H9 (cell line): ENCODE measurements around the gene SQSTM1. TPM values are rescaled to one million over a fixed set of nuclear protein-coding genes. Genes with fewer than 3 reads are reported as not detected.

Experiments
- DNase-seq: peaks from one replicate; pipeline ENCODE4 v3.0.0-alpha.2; 2017
- H2AFZ ChIP-seq: one replicate; pipeline ENCODE4 v1.6.1; 2013; ENCODE audit warnings: mild to moderate bottlenecking, low read length, control low read depth, moderate library complexity
- H2AK5ac ChIP-seq: 2 replicates; pipeline ENCODE4 v1.6.1; 2013; ENCODE audit warnings: low read length, control low read depth, mixed read lengths; ENCODE audit not compliant: insufficient read length
- H2BK120ac ChIP-seq: one replicate; pipeline ENCODE4 v1.6.1; 2013; ENCODE audit warnings: low read depth, mild to moderate bottlenecking, low read length, control low read depth, inconsistent platforms; ENCODE audit not compliant: poor library complexity, severe bottlenecking
- H2BK12ac ChIP-seq: 2 replicates; pipeline ENCODE4 v1.6.1; 2013; ENCODE audit warnings: low read length, control low read depth, mixed read lengths, low read depth; ENCODE audit not compliant: insufficient read length
- H2BK15ac ChIP-seq: 2 replicates; pipeline ENCODE4 v1.6.1; 2013; ENCODE audit warnings: low read depth, low read length, control low read depth
- H2BK20ac ChIP-seq: one replicate; pipeline ENCODE4 v1.6.1; 2013; ENCODE audit warnings: low read depth, mild to moderate bottlenecking, low read length, control low read depth, inconsistent platforms; ENCODE audit not compliant: poor library complexity, severe bottlenecking
- H2BK5ac ChIP-seq: 2 replicates; pipeline ENCODE4 v1.6.1; 2013; ENCODE audit warnings: low read length, control low read depth, mixed read lengths; ENCODE audit not compliant: insufficient read length
- H3K14ac ChIP-seq: 2 replicates; pipeline ENCODE4 v1.6.1; 2013; ENCODE audit warnings: low read length, control low read depth; ENCODE audit not compliant: insufficient read depth
- H3K18ac ChIP-seq: 2 replicates; pipeline ENCODE4 v1.6.1; 2013; ENCODE audit warnings: low read depth, mild to moderate bottlenecking, mixed read lengths, low read length, control low read depth; ENCODE audit not compliant: insufficient read length
- H3K23ac ChIP-seq: 2 replicates; pipeline ENCODE4 v1.6.1; 2013; ENCODE audit warnings: low read length, control low read depth, mixed read lengths, low read depth; ENCODE audit not compliant: insufficient read length
- H3K23me2 ChIP-seq: 2 replicates; pipeline ENCODE4 v1.6.1; 2013; ENCODE audit warnings: low read depth, mild to moderate bottlenecking, mixed read lengths, low read length, control low read depth; ENCODE audit not compliant: insufficient read length, poor library complexity, severe bottlenecking
- H3K27ac ChIP-seq: 2 replicates; pipeline ENCODE4 v1.5.1; 2013; ENCODE audit warnings: low read length, control low read depth, mixed read lengths, low read depth; ENCODE audit not compliant: insufficient read length
- H3K27me3 ChIP-seq: 2 replicates; pipeline ENCODE4 v1.6.1; 2013; ENCODE audit warnings: low read length, control low read depth, inconsistent platforms; ENCODE audit not compliant: insufficient read depth
- H3K4ac ChIP-seq: 2 replicates; pipeline ENCODE4 v1.6.1; 2013; ENCODE audit warnings: low read depth, mild to moderate bottlenecking, control low read depth, inconsistent platforms, low read length, moderate library complexity
- H3K4me1 ChIP-seq: 2 replicates; pipeline ENCODE4 v1.6.1; 2013; ENCODE audit warnings: low read length, control low read depth, inconsistent platforms; ENCODE audit not compliant: insufficient read depth
- H3K4me2 ChIP-seq: 2 replicates; pipeline ENCODE4 v1.6.1; 2013; ENCODE audit warnings: low read length, control low read depth, mixed read lengths; ENCODE audit not compliant: insufficient read length, insufficient read depth
- H3K56ac ChIP-seq: 2 replicates; pipeline ENCODE4 v1.6.1; 2013; ENCODE audit warnings: low read depth, mild to moderate bottlenecking, mixed read lengths, low read length, control low read depth; ENCODE audit not compliant: insufficient read length
- H3K79me1 ChIP-seq: 2 replicates; pipeline ENCODE4 v1.6.1; 2013; ENCODE audit warnings: low read depth, mild to moderate bottlenecking, moderate library complexity, low read length, control low read depth, inconsistent platforms; ENCODE audit not compliant: insufficient read depth, poor library complexity, severe bottlenecking
- H3K79me2 ChIP-seq: 2 replicates; pipeline ENCODE4 v1.6.1; 2013; ENCODE audit warnings: low read length, control low read depth, inconsistent platforms; ENCODE audit not compliant: insufficient read depth
- H3K9ac ChIP-seq: 2 replicates; pipeline ENCODE4 v1.6.1; 2013; ENCODE audit warnings: low read length, control low read depth, mixed read lengths; ENCODE audit not compliant: insufficient read length; ENCODE audit errors: extremely low read depth
- H3K9me3 ChIP-seq: one replicate; pipeline ENCODE4 v1.6.1; 2013; ENCODE audit warnings: low read depth, low read length, inconsistent platforms; ENCODE audit not compliant: control insufficient read depth
- H3T11ph ChIP-seq: one replicate; pipeline ENCODE4 v1.6.1; 2013; ENCODE audit warnings: mild to moderate bottlenecking, low read length, control low read depth, inconsistent platforms
- H4K20me1 ChIP-seq: one replicate; pipeline ENCODE4 v1.6.1; 2013; ENCODE audit not compliant: control insufficient read depth, insufficient read length, insufficient read depth
- H4K5ac ChIP-seq: 2 replicates; pipeline ENCODE4 v1.6.1; 2013; ENCODE audit warnings: low read depth, mild to moderate bottlenecking, mixed read lengths, low read length, control low read depth; ENCODE audit not compliant: insufficient read length
- H4K8ac ChIP-seq: replicated peaks from 2 replicates; pipeline ENCODE4 v1.6.1; 2013; ENCODE audit warnings: low read length, control low read depth, mixed read lengths, low read depth; ENCODE audit not compliant: insufficient read length
- H4K91ac ChIP-seq: 2 replicates; pipeline ENCODE4 v1.6.1; 2013; ENCODE audit warnings: low read depth, mild to moderate bottlenecking, moderate library complexity, mixed read lengths, low read length, control low read depth; ENCODE audit not compliant: insufficient read length
- H3K27ac Mint-ChIP-seq, 3 experiments: 2 replicates in 2 of 3; 3 replicates in 1 of 3; pipeline ENCODE4 v1.8.0; 2020 to 2021; ENCODE audit warnings: mixed read lengths in 3 of 3, mild to moderate bottlenecking in 1 of 3, moderate library complexity in 1 of 3
- H3K27me3 Mint-ChIP-seq: 2 replicates; pipeline ENCODE4 v1.8.0; 2021; ENCODE audit warnings: low read depth, mild to moderate bottlenecking, moderate library complexity, mixed read lengths
- H3K36me3 Mint-ChIP-seq, 3 experiments: 2 replicates in 2 of 3; 3 replicates in 1 of 3; pipeline ENCODE4 v1.8.0; 2020 to 2021; ENCODE audit warnings: low read depth in 3 of 3, mixed read lengths in 3 of 3; ENCODE audit not compliant: insufficient read depth in 1 of 3
- H3K4me1 Mint-ChIP-seq, 2 experiments: 2 replicates each; pipeline ENCODE4 v1.8.0; 2020; ENCODE audit warnings: mixed read lengths in 2 of 2
- H3K4me3 Mint-ChIP-seq, 2 experiments: 2 replicates in 1 of 2; 3 replicates in 1 of 2; pipeline ENCODE4 v1.8.0; 2020 to 2021; ENCODE audit warnings: mild to moderate bottlenecking in 2 of 2, mixed read lengths in 2 of 2, moderate library complexity in 1 of 2
- H3K9me3 Mint-ChIP-seq, 2 experiments: 2 replicates in 1 of 2; 3 replicates in 1 of 2; pipeline ENCODE4 v1.8.0; 2020; ENCODE audit warnings: mild to moderate bottlenecking in 2 of 2, mixed read lengths in 2 of 2, moderate library complexity in 1 of 2
- CTCF ChIP-seq: fragments of 200-600 bp; sonication (generic); conservative IDR thresholded peaks from 3 replicates; pipeline ENCODE4 v1.8.0; 2021; ENCODE audit warnings: antibody characterized with exemption, mild to moderate bottlenecking
- WGBS: extraction: QIAGEN DNeasy Blood & Tissue Kit; methylation state at CpG from one replicate; pipeline ENCODE4 v1.1.7; 2013; ENCODE audit warnings: missing lambda C conversion rate, low lambda C conversion rate, mixed read lengths; ENCODE audit not compliant: insufficient read length; ENCODE audit errors: extremely low coverage; 5-methylcytosine and 5-hydroxymethylcytosine counted together
- total RNA-seq: library from RNA; stranded (reverse); gene quantifications from 2 replicates; pipeline ENCODE4 v1.2.1, GENCODE V29; 2021

SQSTM1 gene
- total RNA-seq, 1 experiment from 2014 or later: 144 TPM

GRCh38 chr5:179822444-179822990, 1.8 kb downstream of the SQSTM1 start:
- no peak overlapping the region for H3K18ac ChIP-seq
- Mint-ChIP-seq H3K9me3 (no peaks in the 10 kb centered on the region; a peak in 1 of 5 replicates), H3K36me3 (peaks cover 32 to 48% (median 47%) of the 10 kb centered on the region in 3 experiments), H3K4me1 (peaks cover 35 to 38% of the 10 kb centered on the region in 2 experiments), H3K27ac (peak overlapping the region in 1 of 3 experiments; percentile 58; a peak in 2 of 7 replicates), H3K27me3 (peaks cover 6% of the 10 kb centered on the region), H3K4me3 (peak overlapping the region; percentile 88 to 93)
- no peak overlapping the region for H4K5ac ChIP-seq
- DNase-seq: no peak
- no peak overlapping the region for H3K27ac ChIP-seq
- H3K14ac ChIP-seq: no peak overlapping the region
- peaks cover 4% of the 10 kb centered on the region for H3K23me2 ChIP-seq
- no peak for TF ChIP-seq CTCF
- H2AFZ ChIP-seq: no peak overlapping the region
- no peaks in the 10 kb centered on the region for H4K20me1 ChIP-seq
- H3K4ac ChIP-seq: no peak overlapping the region
- no CpG with 5 or more reads among the region's 8 CpGs for WGBS
- peaks cover 9% of the 10 kb centered on the region; the same call in 1 of the 2 replicates for H3K79me2 ChIP-seq
- no peak overlapping the region for H2BK5ac ChIP-seq
- peaks cover 10% of the 10 kb centered on the region for H3K79me1 ChIP-seq
- peaks cover 3% of the 10 kb centered on the region; the same call in 1 of the 2 replicates for H3K4me1 ChIP-seq
- no peak overlapping the region for H3K56ac ChIP-seq
- no peak overlapping the region for H4K8ac ChIP-seq
- H2BK12ac ChIP-seq: no peak overlapping the region
- H3T11ph ChIP-seq: no peak overlapping the region
- no peak overlapping the region for H2BK120ac ChIP-seq
- H3K4me2 ChIP-seq: peak overlapping the region; percentile 79
- H3K23ac ChIP-seq: no peak overlapping the region
- H2AK5ac ChIP-seq: no peak overlapping the region
- no peak overlapping the region for H2BK20ac ChIP-seq
- H3K9ac ChIP-seq: peak overlapping the region; percentile 1
- H3K27me3 ChIP-seq: no peaks in the 10 kb centered on the region
- H4K91ac ChIP-seq: no peak overlapping the region
- no peaks in the 10 kb centered on the region for H3K9me3 ChIP-seq
- no peak overlapping the region for H2BK15ac ChIP-seq
